GM23338 (cell line): Measurements from ENCODE around the gene SLC16A7. TPM values are rescaled to one million over a fixed set of nuclear protein-coding genes. Genes with fewer than 3 reads are reported as not detected.

Source experiments
- ATAC-seq: fragments of 200-7000 bp; cut with Tn5 transposase; 3 replicates; pipeline ENCODE4 v1.9.1; 2020
- DNase-seq: peaks from one replicate; pipeline ENCODE4 v3.0.0-alpha.2; 2015; ENCODE audit warnings: low spot score
- H2AFZ ChIP-seq: fragments of 200-600 bp; sonication (generic); 2 replicates; pipeline ENCODE4 v1.8.0; 2016; ENCODE audit warnings: antibody characterized with exemption, mild to moderate bottlenecking, moderate library complexity
- H3F3A ChIP-seq: fragments of 200-600 bp; sonication (generic); replicated peaks from 2 replicates; pipeline ENCODE4 v1.8.0; 2017; ENCODE audit warnings: antibody characterized with exemption, mixed run types, low read depth
- H3K27ac ChIP-seq: fragments of 200-600 bp; sonication (generic); 2 replicates; pipeline ENCODE4 v1.6.1; 2016; ENCODE audit warnings: low read depth
- H3K27me3 ChIP-seq: fragments of 200-600 bp; sonication (generic); 2 replicates; pipeline ENCODE4 v1.8.0; 2016; ENCODE audit warnings: mild to moderate bottlenecking, mixed run types, moderate library complexity; ENCODE audit not compliant: insufficient read depth
- H3K36me3 ChIP-seq: fragments of 200-600 bp; sonication (generic); 2 replicates; pipeline ENCODE4 v1.8.0; 2016; ENCODE audit warnings: mild to moderate bottlenecking; ENCODE audit not compliant: insufficient read depth
- H3K4me1 ChIP-seq: fragments of 200-600 bp; sonication (generic); 2 replicates; pipeline ENCODE4 v1.8.0; 2016; ENCODE audit warnings: mild to moderate bottlenecking, moderate library complexity; ENCODE audit not compliant: insufficient read depth
- H3K4me2 ChIP-seq: fragments of 200-600 bp; sonication (generic); 2 replicates; pipeline ENCODE4 v1.7.1; 2017; ENCODE audit warnings: mixed run types
- H3K4me3 ChIP-seq: fragments of 200-600 bp; sonication (generic); 2 replicates; pipeline ENCODE4 v1.6.1; 2016; ENCODE audit warnings: mixed run types
- H3K79me2 ChIP-seq: fragments of 200-600 bp; sonication (generic); replicated peaks from 2 replicates; pipeline ENCODE4 v1.8.0; 2017; ENCODE audit warnings: mild to moderate bottlenecking; ENCODE audit not compliant: insufficient read depth
- H3K9me2 ChIP-seq: fragments of 200-600 bp; sonication (generic); 2 replicates; pipeline ENCODE4 v1.8.0; 2017; ENCODE audit not compliant: insufficient read depth
- H4K20me1 ChIP-seq: fragments of 200-600 bp; sonication (generic); replicated peaks from 2 replicates; pipeline ENCODE4 v1.8.0; 2017; ENCODE audit warnings: mild to moderate bottlenecking; ENCODE audit not compliant: insufficient read depth
- H3K27ac Mint-ChIP-seq: 2 replicates; pipeline ENCODE4 v1.8.0; 2020; ENCODE audit warnings: inconsistent platforms, mild to moderate bottlenecking, moderate library complexity, mixed read lengths
- H3K27me3 Mint-ChIP-seq: 3 replicates; pipeline ENCODE4 v1.8.0; 2022; ENCODE audit warnings: low read depth, mild to moderate bottlenecking, moderate library complexity, mixed read lengths, inconsistent platforms; ENCODE audit not compliant: insufficient read depth, poor library complexity
- H3K36me3 Mint-ChIP-seq: 3 replicates; pipeline ENCODE4 v1.8.0; 2021; ENCODE audit warnings: low read depth, mild to moderate bottlenecking, inconsistent platforms, moderate library complexity, mixed read lengths
- H3K4me1 Mint-ChIP-seq: 3 replicates; pipeline ENCODE4 v1.8.0; 2020; ENCODE audit warnings: mild to moderate bottlenecking, inconsistent platforms, mixed read lengths
- H3K4me3 Mint-ChIP-seq: 3 replicates; pipeline ENCODE4 v1.8.0; 2021; ENCODE audit warnings: moderate library complexity, mild to moderate bottlenecking, inconsistent platforms, mixed read lengths
- H3K9me3 Mint-ChIP-seq: 3 replicates; pipeline ENCODE4 v1.8.0; 2020; ENCODE audit warnings: moderate library complexity, mild to moderate bottlenecking, inconsistent platforms, mixed read lengths
- EZH2phosphoT487 ChIP-seq: fragments of 200-600 bp; sonication (generic); IDR thresholded peaks from one replicate; pipeline ENCODE4 v1.8.1; 2018; ENCODE audit warnings: antibody characterized with exemption; ENCODE audit not compliant: unreplicated experiment
- JUNB ChIP-seq: IDR thresholded peaks from one replicate; pipeline ENCODE4 v1.6.1; 2016; ENCODE audit warnings: antibody characterized with exemption; ENCODE audit not compliant: unreplicated experiment
- NANOG ChIP-seq: IDR thresholded peaks from 2 replicates; pipeline ENCODE4 v1.6.1; 2016; ENCODE audit warnings: antibody characterized with exemption, borderline replicate concordance
- POLR2AphosphoS5 ChIP-seq: IDR thresholded peaks from 2 replicates; pipeline ENCODE4 v1.6.1; 2016; ENCODE audit warnings: antibody characterized with exemption, low read depth
- STAT1 ChIP-seq: IDR thresholded peaks from one replicate; pipeline ENCODE4 v1.6.1; 2016; ENCODE audit warnings: antibody characterized with exemption; ENCODE audit not compliant: unreplicated experiment
- ZNF331 ChIP-seq: fragments of 250-450 bp; sonication (Bioruptor Pico); IDR thresholded peaks from 2 replicates; pipeline ENCODE4 v1.5.0; 2020; ENCODE audit warnings: low read depth, mild to moderate bottlenecking, moderate library complexity
- ZNF462 ChIP-seq: fragments of 250-450 bp; sonication (Bioruptor Pico); IDR thresholded peaks from 2 replicates; pipeline ENCODE4 v1.5.0; 2020; ENCODE audit warnings: mild to moderate bottlenecking, moderate library complexity
- polyA plus RNA-seq: library from polyadenylated mRNA; unstranded; fragments of >200 nt; fragmentation: Nextera tagmentation; extraction: Ambion mirVana; gene quantifications from 2 replicates; pipeline ENCODE4 v1.2.1, GENCODE V29; 2016
- total RNA-seq: library from RNA; depleted of rRNA; stranded (reverse); fragments of >200 nt; shearing (Covaris generic); gene quantifications from 2 replicates; pipeline ENCODE4 v1.2.3, GENCODE V29; 2014
- TF ChIP-seq, protein P1 (sequence below): IDR thresholded peaks from one replicate; pipeline ENCODE4 v1.6.1; 2018; ENCODE audit warnings: antibody characterized with exemption; ENCODE audit not compliant: unreplicated experiment
- TF ChIP-seq, protein P2 (sequence below), 2 experiments: fragments of 200-600 bp in 1 of 2; sonication (generic) in 1 of 2; conservative IDR thresholded peaks; 2 replicates each; pipeline versions ENCODE4 v1.5.1 to v1.6.1; 2016 to 2017; ENCODE audit warnings: antibody characterized with exemption in 2 of 2, low read depth in 2 of 2, mild to moderate bottlenecking in 2 of 2, moderate library complexity in 1 of 2

SLC16A7 gene
- total and polyA plus RNA-seq, 2 experiments from 2014 or later: 2.8 to 4.3 TPM

- no peaks in the 10 kb centered on the region for H3K36me3 ChIP-seq
- 0 out of 2 replicates have a peak, but pooled peaks cover 5% of the 10 kb centered on the region for H3K4me1 ChIP-seq
- H3K9me2 ChIP-seq: no peaks in the 10 kb centered on the region
- H3K4me3 Mint-ChIP-seq: no peak overlapping the region
- H3K79me2 ChIP-seq: no peaks in the 10 kb centered on the region
- no peak overlapping the region for H2AFZ ChIP-seq
- H3K36me3 Mint-ChIP-seq: no peaks in the 10 kb centered on the region
- no peak overlapping the region for H3K27ac Mint-ChIP-seq
- no peak for TF ChIP-seq STAT1
- H3K27ac ChIP-seq: no peak overlapping the region
- ATAC-seq (no peak), DNase-seq (no peak)
- no peaks in the 10 kb centered on the region for H3K9me3 Mint-ChIP-seq
- no peaks in the 10 kb centered on the region for H3K27me3 Mint-ChIP-seq
- H3K27me3 ChIP-seq: no peaks in the 10 kb centered on the region
- no peak overlapping the region for H3K4me2 ChIP-seq
- no peaks in the 10 kb centered on the region for H3F3A ChIP-seq
- peaks cover 4% of the 10 kb centered on the region; the same call in 2 of the 3 replicates for H3K4me1 Mint-ChIP-seq
- H3K4me3 ChIP-seq: no peak overlapping the region
- no peaks in the 10 kb centered on the region; the same call in 1 of the 2 replicates for H4K20me1 ChIP-seq
These were observed 139.4 kb downstream of the SLC16A7 start for GRCh38 chr12:59735231-59735630.

DNA sequence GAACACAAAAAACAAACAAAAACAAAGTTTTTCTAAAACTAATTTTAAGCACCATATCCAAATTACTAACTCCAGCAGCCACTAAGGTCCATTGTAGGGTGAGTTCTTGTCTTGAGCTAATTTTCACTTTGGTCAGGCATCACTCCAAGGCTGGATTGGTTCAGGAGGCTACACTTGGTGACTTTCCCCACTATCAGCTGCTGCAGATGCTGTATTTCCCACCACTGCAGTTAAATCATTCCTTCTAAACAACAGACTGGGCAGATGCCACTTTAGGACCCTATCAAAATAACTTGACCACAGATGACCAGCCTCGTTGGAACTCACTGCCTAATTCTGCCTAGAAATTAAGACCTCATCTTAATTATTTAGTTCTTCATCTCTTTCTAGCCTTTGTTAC lies 140.5 kb downstream of the SLC16A7 start:
- Histone ChIP-seq H3K4me3 (no peak overlapping the region), H3F3A (no peaks in the 10 kb centered on the region), H3K9me2 (no peaks in the 10 kb centered on the region), H3K27ac (no peak overlapping the region), H2AFZ (no peak overlapping the region; the same call in 1 of the 2 replicates), H3K27me3 (no peaks in the 10 kb centered on the region), H3K79me2 (no peaks in the 10 kb centered on the region), H3K36me3 (no peaks in the 10 kb centered on the region), H3K4me2 (no peak overlapping the region), H4K20me1 (no peaks in the 10 kb centered on the region; the same call in 1 of the 2 replicates), H3K4me1 (0 out of 2 replicates have a peak, but pooled peaks cover 5% of the 10 kb centered on the region)
- H3K27ac Mint-ChIP-seq: peak overlapping the region; percentile 12; the same call in 1 of the 2 replicates
- no peaks in the 10 kb centered on the region for H3K27me3 Mint-ChIP-seq
- DNase-seq (no peak), ATAC-seq (no peak)
- no peaks in the 10 kb centered on the region for H3K9me3 Mint-ChIP-seq
- peaks cover 4% of the 10 kb centered on the region; the same call in 2 of the 3 replicates for H3K4me1 Mint-ChIP-seq
- H3K36me3 Mint-ChIP-seq: no peaks in the 10 kb centered on the region
- no peak overlapping the region for H3K4me3 Mint-ChIP-seq
- TF ChIP-seq ZNF462 (CRISPR knock-in tag) (no peak), STAT1 (no peak), NANOG (no peak), POLR2AphosphoS5 (no peak), ZNF331 (CRISPR knock-in tag) (no peak), EZH2phosphoT487 (no peak), JUNB (no peak)
- TF ChIP-seq, protein P1, sequence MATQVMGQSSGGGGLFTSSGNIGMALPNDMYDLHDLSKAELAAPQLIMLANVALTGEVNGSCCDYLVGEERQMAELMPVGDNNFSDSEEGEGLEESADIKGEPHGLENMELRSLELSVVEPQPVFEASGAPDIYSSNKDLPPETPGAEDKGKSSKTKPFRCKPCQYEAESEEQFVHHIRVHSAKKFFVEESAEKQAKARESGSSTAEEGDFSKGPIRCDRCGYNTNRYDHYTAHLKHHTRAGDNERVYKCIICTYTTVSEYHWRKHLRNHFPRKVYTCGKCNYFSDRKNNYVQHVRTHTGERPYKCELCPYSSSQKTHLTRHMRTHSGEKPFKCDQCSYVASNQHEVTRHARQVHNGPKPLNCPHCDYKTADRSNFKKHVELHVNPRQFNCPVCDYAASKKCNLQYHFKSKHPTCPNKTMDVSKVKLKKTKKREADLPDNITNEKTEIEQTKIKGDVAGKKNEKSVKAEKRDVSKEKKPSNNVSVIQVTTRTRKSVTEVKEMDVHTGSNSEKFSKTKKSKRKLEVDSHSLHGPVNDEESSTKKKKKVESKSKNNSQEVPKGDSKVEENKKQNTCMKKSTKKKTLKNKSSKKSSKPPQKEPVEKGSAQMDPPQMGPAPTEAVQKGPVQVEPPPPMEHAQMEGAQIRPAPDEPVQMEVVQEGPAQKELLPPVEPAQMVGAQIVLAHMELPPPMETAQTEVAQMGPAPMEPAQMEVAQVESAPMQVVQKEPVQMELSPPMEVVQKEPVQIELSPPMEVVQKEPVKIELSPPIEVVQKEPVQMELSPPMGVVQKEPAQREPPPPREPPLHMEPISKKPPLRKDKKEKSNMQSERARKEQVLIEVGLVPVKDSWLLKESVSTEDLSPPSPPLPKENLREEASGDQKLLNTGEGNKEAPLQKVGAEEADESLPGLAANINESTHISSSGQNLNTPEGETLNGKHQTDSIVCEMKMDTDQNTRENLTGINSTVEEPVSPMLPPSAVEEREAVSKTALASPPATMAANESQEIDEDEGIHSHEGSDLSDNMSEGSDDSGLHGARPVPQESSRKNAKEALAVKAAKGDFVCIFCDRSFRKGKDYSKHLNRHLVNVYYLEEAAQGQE: no peak
- TF ChIP-seq, protein P2, sequence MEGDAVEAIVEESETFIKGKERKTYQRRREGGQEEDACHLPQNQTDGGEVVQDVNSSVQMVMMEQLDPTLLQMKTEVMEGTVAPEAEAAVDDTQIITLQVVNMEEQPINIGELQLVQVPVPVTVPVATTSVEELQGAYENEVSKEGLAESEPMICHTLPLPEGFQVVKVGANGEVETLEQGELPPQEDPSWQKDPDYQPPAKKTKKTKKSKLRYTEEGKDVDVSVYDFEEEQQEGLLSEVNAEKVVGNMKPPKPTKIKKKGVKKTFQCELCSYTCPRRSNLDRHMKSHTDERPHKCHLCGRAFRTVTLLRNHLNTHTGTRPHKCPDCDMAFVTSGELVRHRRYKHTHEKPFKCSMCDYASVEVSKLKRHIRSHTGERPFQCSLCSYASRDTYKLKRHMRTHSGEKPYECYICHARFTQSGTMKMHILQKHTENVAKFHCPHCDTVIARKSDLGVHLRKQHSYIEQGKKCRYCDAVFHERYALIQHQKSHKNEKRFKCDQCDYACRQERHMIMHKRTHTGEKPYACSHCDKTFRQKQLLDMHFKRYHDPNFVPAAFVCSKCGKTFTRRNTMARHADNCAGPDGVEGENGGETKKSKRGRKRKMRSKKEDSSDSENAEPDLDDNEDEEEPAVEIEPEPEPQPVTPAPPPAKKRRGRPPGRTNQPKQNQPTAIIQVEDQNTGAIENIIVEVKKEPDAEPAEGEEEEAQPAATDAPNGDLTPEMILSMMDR (conservative IDR thresholded peaks at IDR 0.05; ENCODE audit: low read depth in 2 of 2): no peak
